ELR (cell line): ENCODE results near the gene TRAPPC11.
"Not testable (repeated sequence)": the region's sequence is repeated elsewhere in the genome, so short reads cannot be mapped to it uniquely, and the experiment has no call there.

Source experiments
- DNase-seq: peaks from one replicate; pipeline ENCODE4 v3.0.0-alpha.2; 2015; ENCODE audit warnings: low read depth

The TRAPPC11 gene

GRCh38 chr4:183659029-183659871 is at the start of gene TRAPPC11, which contains the start of gene RWDD4:
Gene TRAPPC11, plus strand, starts transcription at chr4:183659293. Its CDS starts 4,575 bp downstream, at chr4:183663868.
Gene RWDD4, minus strand, starts transcription at chr4:183659185. Its CDS starts 233 bp downstream, at chr4:183658952.
- peak; percentile 97 for DNase-seq

GRCh38 chr4:183610033-183610432 is 49.1 kb upstream of the TRAPPC11 start:
- peak; percentile 32 for DNase-seq

DNA sequence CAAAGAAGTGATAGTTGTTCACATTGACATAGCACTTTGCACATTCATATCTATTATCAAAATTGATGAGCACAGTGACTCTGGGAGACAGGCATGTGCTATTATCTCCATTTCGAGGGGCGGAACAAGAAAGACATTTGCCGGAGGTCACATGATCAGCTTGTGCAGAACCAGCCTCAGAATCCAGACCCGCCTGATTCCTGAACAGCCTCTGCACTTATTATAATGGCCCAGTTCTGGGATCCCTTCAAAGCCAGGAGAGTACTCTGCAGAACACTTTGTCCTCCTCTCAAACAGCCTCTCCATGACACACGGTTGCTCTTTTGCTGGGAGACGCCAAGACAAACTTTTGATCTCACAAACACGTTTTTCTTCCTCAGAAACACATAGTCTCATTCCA is 48.5 kb upstream of the TRAPPC11 start:
- no peak for DNase-seq

DNA sequence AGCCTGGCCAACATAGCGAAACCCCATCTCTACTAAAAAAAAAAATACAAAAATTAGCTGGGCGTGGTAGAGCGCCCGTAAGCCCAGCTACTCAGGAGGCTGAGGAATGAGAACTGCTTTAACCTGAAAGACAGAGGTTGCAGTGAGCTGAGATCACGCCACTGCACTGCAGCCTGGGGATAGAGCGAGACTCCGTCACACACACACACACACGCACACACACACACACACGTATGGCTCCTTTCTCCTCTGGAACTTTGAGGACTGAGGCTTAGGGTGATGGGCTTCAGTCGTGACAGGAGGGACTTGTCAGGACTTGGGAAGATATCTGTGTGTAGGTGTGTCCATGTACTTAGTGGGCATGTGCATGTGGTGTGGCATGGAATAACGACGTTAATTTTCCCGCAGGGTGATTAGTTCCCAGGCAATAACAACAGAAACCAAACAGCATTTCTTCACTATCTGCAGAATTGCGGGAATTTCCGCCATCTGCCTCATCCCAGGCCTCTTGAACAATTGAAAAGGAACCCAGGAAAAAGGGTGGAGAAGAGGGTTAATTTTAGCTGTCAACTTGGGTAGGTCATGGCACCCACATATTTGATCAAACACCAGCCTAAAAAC is 47.8 kb upstream of the TRAPPC11 start:
- no peak for DNase-seq

DNA sequence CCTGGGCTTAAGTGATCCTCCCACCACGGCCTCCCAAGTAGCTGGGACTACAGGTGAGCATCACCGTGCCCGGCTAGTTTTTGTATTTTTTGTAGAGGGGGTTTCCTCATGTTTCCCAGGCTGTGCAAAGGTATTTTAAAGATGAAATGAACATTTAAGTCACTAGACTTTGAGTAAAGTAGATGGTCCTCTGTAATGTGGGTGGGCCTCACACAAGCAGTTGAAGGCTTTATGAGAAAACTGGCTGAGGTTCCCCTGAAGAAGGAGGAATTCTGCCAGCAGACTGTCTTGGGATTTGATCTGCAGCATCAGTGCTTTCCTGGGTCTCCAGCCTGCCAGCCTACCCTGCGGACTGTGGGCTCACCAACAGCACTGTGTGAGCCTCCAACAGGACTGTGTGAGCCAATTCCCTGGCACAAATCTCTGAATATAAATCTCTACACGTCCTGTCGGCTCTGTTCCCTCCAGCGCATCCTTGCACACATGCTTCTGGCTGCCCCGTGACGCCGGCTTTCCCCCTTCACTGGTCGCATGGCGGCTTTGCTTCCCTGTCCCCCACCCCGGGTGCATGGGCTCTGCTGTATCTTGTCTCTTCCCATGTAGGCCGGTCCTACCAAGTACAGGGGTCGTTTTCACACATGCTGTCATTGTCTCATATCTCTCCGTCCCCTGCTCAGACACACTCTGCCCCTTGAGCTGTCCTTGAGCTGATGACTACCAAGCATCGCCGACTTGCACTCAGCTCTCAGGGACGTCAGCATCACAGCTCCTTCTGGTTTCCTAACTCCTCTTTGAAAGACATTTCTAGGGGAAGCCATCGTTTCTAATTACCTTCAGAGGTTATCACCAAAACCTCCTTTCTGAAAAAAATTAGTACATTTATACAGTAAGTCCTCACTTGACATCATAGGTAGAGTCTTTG is 46.5 kb upstream of the TRAPPC11 start:
- DNase-seq: no peak

DNA sequence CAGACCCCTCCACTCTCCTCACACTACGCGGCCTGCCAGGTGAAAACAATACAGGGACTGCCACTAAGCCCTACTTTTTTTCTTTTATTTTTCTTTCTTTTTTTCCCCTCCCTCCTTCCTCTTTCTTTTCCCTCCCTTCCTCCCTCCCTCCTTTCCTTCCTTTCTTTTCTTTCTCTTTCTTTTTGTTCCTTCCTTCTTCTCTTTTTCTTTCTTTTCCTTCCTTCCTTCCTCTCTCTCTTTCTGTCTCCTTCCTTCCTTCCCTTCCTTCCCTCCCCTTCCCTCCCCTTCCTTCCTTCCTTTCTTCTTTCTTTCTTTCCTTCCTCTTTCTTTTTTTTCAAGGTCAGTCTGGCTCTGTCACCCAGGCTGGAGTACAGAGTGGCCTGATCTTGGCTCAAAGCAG is 42.0 kb upstream of the TRAPPC11 start:
- no peak for DNase-seq

DNA sequence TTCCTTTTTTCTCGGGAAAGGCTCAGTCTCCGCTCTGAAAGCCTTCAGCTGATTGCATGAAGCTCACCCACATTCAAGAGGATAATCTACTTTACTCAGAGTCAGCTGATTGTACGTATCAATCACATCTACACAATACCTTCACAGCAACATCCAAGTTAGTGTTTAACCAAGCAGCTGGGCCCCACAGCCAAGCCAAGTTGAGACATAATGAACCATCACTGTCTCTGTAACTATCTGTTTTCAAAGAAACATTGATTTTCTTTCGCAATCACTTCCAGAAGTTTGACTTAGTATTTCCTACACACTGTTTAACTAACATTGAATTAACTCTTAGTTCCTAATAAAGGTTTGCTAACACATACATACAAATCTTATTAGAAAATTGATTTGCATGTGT is 40.4 kb upstream of the TRAPPC11 start:
- no peak for DNase-seq

- no peak for DNase-seq
Observed at GRCh38 chr4:183620421-183620820, 38.7 kb upstream of the TRAPPC11 start.

DNA sequence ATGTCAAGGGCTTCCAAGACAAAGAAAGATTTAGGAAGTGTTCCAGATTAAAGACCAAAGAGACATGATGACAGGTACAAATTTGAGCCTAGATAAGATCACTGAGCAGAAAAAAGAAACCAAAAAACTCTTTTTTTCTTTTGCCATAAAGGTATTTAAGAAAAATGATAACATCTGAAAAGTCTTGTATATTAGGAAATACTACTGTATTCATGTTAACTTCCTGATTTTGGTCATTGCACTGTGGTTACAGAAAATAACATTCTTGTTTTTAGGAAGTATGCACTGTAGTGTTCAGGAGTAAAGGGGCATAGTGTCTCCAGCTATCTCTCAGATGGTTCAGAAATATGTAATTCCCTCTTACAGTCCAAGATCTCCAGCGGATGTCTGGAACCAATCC is 37.2 kb upstream of the TRAPPC11 start:
- no peak for DNase-seq

DNA sequence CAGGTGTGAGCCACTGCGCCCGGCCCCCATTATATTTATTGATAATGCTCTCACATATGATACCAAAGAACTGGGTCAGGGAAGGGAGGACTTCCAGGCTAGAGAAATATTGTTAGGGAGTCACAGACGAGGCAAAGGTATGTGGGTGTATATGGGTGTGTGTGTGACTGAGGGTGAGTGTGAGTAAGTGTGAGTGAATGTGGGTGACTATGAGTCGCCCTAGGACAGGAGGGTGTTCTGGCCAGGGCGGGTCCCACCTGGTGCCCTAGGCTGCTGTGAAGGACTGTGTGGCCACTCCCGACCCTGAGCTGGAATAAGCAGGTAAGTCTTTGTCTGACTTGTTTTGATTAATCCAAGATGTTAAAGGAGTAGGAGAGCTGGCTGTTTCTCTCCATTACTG is 34.5 kb upstream of the TRAPPC11 start:
- no peak for DNase-seq

DNA sequence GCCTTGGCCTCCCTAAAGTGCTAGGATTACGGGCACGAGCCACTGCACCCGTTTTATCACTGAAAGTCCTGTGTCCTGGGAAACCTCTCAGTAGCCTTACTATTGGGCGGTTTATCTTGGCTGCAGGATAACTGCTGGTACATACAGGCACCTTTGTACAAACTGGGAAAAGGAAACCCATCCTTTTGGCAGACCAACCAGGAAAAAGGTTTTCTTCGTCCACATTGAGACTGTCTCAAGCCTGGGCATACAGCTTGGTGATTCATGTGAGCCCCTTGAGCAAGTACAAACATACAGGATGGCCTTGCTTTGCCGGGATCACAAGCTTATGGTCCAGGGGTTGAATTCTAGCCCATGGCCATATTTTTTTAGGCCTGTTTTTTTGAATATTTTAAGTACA is 32.9 kb upstream of the TRAPPC11 start:
- DNase-seq: no peak

GRCh38 chr4:183627286-183627685 is 31.8 kb upstream of the TRAPPC11 start:
- not testable (repeated sequence) for DNase-seq

- DNase-seq: no peak
Observed at GRCh38 chr4:183627979-183628588, 31.0 kb upstream of the TRAPPC11 start.

GRCh38 chr4:183631577-183632198 is 27.4 kb upstream of the TRAPPC11 start:
- no peak for DNase-seq

DNA sequence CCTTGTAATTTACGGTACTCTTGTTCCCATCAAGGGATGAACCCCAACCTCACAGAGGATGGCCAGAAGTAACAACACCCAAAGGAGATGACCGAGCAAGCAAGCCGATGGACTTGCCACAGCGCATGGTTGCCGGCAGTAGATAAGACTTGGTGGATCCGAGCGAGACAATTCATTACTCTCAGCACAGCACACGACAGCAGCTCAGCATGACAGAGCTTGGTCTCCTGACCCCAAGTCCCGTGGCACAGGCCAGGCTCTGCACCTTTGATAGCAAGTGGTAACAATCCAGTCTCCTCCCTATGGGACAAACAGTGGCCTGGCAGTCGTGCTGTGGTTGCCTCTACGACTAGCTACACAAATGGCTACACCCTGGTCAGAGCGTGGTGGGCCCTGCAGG is 26.4 kb upstream of the TRAPPC11 start:
- no peak for DNase-seq

- no peak for DNase-seq
Observed at GRCh38 chr4:183633476-183634400, 25.4 kb upstream of the TRAPPC11 start.

DNA sequence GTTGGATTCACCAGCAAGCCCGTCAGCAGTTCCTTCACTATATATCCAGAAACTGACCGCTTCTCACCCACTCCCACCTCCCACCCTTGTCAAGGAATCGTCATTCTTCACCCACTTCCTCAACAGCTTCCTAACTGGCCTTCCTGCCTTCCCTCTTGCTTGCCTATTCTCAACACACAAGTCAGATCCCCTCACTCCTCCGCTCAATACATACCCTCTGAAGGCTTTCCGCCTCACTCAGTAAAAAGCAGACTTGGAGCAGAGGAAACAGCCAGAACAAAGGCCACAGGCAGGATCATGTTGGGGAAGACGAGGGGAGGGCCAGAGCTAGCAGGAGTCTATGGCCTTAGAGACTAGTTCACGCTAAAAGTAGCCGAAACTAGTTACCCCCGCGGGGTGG is 23.8 kb upstream of the TRAPPC11 start:
- no peak for DNase-seq

- DNase-seq: no peak
Observed at GRCh38 chr4:183635741-183636140, 23.4 kb upstream of the TRAPPC11 start.

- DNase-seq: no peak
Observed at GRCh38 chr4:183636503-183636902, 22.6 kb upstream of the TRAPPC11 start.

GRCh38 chr4:183636923-183637322 is 22.2 kb upstream of the TRAPPC11 start:
- DNase-seq: no peak
